NB4 (cell line): Measurements from ENCODE around the gene PDLIM7.

Experiments used
- DNase-seq: peaks from one replicate; pipeline ENCODE4 v3.0.0; 2010; ENCODE audit warnings: low read depth
- H3K4me3 ChIP-seq: one replicate; pipeline ENCODE4 v1.5.1; 2011; ENCODE audit warnings: mild to moderate bottlenecking, low read depth, low read length, moderate library complexity
- MYC ChIP-seq: IDR thresholded peaks from 2 replicates; pipeline ENCODE4 v1.6.1; 2011; ENCODE audit warnings: low read depth, low read length
- POLR2A ChIP-seq: IDR thresholded peaks from 2 replicates; pipeline ENCODE4 v1.6.1; 2011; ENCODE audit warnings: mild to moderate bottlenecking; ENCODE audit not compliant: insufficient read length; ENCODE audit errors: extremely low read depth
- TF ChIP-seq, protein P1 (sequence below): IDR thresholded peaks from one replicate; pipeline ENCODE4 v1.5.1; 2012; ENCODE audit warnings: low read depth, low read length
- TF ChIP-seq, protein P2 (sequence below): IDR thresholded peaks from 2 replicates; pipeline ENCODE4 v1.6.1; 2011; ENCODE audit warnings: low read depth, low read length

Gene PDLIM7

DNA sequence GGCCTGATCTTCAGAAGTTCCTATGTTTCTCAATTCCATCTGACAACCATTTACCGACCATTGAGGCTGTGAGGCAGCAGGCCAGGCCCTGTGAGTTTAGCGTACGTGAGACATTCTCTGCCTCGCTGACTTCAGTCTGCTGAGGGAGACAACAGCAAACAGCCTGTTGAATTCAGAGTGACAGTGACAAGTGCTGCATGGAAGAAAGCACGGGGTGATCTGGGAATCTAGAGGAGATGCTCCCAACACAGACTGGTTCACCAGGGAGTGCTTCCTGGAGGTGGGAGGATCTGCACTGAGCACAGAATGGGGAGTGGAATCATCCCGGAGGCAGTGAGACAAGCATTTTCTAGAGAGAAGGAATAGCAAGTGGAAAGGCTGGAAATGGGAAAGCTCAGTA is 29.4 kb upstream of the PDLIM7 start:
- no peak overlapping the region for H3K4me3 ChIP-seq
- no peak for DNase-seq
- TF ChIP-seq MYC (no peak), POLR2A (no peak)
- TF ChIP-seq, protein P1, sequence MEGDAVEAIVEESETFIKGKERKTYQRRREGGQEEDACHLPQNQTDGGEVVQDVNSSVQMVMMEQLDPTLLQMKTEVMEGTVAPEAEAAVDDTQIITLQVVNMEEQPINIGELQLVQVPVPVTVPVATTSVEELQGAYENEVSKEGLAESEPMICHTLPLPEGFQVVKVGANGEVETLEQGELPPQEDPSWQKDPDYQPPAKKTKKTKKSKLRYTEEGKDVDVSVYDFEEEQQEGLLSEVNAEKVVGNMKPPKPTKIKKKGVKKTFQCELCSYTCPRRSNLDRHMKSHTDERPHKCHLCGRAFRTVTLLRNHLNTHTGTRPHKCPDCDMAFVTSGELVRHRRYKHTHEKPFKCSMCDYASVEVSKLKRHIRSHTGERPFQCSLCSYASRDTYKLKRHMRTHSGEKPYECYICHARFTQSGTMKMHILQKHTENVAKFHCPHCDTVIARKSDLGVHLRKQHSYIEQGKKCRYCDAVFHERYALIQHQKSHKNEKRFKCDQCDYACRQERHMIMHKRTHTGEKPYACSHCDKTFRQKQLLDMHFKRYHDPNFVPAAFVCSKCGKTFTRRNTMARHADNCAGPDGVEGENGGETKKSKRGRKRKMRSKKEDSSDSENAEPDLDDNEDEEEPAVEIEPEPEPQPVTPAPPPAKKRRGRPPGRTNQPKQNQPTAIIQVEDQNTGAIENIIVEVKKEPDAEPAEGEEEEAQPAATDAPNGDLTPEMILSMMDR = no peak
- TF ChIP-seq, protein P2, sequence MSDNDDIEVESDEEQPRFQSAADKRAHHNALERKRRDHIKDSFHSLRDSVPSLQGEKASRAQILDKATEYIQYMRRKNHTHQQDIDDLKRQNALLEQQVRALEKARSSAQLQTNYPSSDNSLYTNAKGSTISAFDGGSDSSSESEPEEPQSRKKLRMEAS = no peak

DNA sequence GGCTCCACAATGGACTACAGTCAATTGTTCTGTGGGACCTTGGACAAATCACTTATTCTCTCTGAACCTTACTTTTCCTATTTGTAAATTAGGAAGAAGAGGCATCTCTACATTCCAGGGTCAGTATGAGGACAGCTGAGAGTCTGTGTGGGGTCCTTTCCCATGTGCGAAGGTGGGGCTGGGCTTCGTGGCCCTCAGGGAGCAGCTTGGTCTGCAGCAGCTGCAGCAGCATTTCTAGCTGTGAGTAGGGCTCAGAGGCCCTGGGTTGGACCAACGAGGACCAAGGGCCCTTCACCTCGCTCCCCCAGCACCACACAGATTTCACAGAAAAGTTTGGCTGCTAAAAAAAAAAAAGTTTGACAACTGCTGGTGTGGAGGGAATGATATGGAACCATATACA is 28.8 kb upstream of the PDLIM7 start:
- DNase-seq = no peak
- no peak overlapping the region for H3K4me3 ChIP-seq
- no peak for TF ChIP-seq POLR2A
- TF ChIP-seq, protein P1 = no peak
- TF ChIP-seq, protein P2 = no peak
- no peak for TF ChIP-seq MYC

DNA sequence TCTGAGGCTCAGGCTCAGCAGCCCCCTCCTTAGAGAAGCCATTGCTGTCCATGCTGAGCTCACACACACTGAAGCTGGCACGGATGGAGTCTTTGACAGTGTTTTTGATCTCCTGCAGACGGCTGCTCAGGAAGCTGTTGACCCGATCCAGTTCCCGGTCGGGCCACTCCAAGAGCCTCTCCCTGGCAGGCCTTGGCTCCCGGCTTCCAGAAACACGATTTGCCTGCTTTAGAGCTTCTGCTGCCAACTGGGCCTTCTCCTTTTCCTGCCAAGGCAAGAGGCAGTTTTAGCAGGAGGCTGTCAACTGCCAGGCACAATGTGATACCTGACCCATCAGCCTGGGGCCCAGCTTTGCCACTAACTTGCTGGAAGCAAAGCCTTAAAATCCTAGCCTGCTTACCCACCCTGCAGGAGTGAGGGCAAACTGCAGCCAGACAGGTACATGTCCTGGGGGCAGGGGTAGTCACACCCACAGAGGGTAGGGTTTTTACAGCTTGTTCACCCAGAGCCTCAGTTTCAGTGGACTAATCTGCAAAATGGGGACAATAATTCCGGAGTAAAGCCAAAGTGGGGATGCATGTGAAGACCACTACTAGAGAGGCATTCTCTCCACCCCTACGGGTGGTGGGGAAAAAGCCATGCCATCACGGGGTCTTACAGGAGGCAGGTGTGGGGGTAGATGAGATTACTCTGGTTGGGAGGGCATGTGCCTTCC is 27.7 kb upstream of the PDLIM7 start:
- TF ChIP-seq, protein P1 = no peak
- no peak for TF ChIP-seq MYC
- TF ChIP-seq POLR2A = no peak
- TF ChIP-seq, protein P2 = no peak
- DNase-seq = no peak

DNA sequence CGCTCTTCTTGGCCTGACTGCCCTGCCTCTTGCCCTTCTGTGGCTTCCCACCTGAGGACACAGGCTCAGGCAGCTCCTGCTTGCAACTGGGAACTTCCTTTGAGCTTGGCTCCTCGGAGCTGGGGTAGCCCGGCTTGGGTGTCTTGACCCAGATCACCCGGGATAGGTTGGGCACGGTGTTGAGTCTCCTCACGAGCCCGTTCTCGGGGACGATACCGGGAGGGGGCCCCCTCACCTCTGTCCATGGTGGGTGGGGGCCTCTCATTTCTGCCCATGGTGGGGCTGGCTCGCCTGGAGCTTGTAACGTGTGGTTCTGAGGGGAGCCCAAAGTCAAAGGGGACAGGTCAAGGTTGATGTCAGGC is 27.1 kb upstream of the PDLIM7 start:
- DNase-seq = no peak
- TF ChIP-seq MYC (no peak), POLR2A (no peak)
- TF ChIP-seq, protein P1 = no peak
- TF ChIP-seq, protein P2 = no peak
- no peak overlapping the region for H3K4me3 ChIP-seq

More for the DNA sequence above, 27.7 kb upstream of the PDLIM7 start:
- no peak overlapping the region for H3K4me3 ChIP-seq

DNA sequence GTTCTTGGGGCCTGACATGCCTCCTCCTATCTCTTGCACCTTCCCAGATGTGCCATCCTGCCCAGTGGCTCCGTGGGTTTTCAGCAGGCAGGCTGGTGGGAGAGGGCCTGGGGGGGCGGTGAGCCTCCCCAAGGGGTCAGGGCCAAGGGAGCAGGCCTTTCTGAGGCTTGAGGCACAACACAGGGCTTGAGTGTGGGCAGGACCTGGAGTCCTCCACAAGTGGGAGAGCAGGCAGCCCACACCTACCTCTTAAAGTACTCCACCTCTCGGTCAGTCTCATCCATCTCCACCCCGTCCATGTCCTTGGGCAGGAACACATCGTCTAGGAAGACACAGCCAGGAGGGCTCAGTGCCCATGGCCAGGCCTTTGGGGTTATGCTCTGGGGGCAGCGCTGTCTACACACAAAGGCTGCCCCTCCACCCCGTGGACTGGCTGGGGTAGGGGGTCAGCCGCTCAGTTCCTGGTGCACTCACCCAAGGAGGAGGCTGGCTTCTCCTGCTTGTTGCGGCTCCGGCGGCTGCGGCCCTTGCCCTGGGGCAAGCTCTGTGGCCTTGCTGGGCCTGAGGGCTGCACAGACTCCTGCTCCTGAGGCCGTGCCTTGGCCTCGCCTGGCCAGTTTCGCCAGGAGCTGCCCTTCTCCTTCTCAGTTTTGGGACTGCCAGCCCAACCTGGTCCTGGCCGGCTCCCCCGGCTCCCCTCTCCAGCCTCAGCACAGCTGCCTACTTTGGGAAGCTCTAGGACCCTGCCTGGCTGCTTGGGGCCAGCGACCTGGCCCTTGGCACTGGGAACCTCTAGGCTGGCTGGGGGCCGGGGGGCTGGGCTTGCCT is 26.5 kb upstream of the PDLIM7 start:
- no peak overlapping the region for H3K4me3 ChIP-seq
- DNase-seq = no peak
- TF ChIP-seq, protein P1 = no peak
- no peak for TF ChIP-seq POLR2A
- TF ChIP-seq MYC = no peak
- TF ChIP-seq, protein P2 = no peak
